ENCODE data around the gene MTHFR.

- TF ChIP-seq ZBTB33 (IDR thresholded peaks at IDR 0.05) (no peak), CTCF (IDR thresholded peaks at IDR 0.05; ENCODE audit: low read depth, low read length, missing input control) (no peak), JUND (IDR thresholded peaks at IDR 0.05) (no peak), ATF3 (IDR thresholded peaks at IDR 0.05) (no peak), MAX (IDR thresholded peaks at IDR 0.05) (no peak), TAF1 (conservative IDR thresholded peaks at IDR 0.05) (no peak), REST (IDR thresholded peaks at IDR 0.05) (no peak), HNF4G (IDR thresholded peaks at IDR 0.05) (no peak), HNF4A (conservative IDR thresholded peaks at IDR 0.05) (no peak), RAD21 (IDR thresholded peaks at IDR 0.05) (no peak), YY1 (IDR thresholded peaks at IDR 0.05) (no peak), FOXA1 (IDR thresholded peaks at IDR 0.05) (no peak), RXRA (IDR thresholded peaks at IDR 0.05) (no peak)
Observed at GRCh38 chr1:11837767-11838348, 32.1 kb upstream of the MTHFR start.

All from liver (tissue), 3 donors.